ENCODE results near the gene CCL2. TPM values are rescaled to one million over a fixed set of nuclear protein-coding genes. Genes with fewer than 3 reads are reported as not detected.

CCL2 gene
- total and polyA plus RNA-seq, 2 experiments from 2014 or later, result 1.5 to 18.5 TPM

DNA sequence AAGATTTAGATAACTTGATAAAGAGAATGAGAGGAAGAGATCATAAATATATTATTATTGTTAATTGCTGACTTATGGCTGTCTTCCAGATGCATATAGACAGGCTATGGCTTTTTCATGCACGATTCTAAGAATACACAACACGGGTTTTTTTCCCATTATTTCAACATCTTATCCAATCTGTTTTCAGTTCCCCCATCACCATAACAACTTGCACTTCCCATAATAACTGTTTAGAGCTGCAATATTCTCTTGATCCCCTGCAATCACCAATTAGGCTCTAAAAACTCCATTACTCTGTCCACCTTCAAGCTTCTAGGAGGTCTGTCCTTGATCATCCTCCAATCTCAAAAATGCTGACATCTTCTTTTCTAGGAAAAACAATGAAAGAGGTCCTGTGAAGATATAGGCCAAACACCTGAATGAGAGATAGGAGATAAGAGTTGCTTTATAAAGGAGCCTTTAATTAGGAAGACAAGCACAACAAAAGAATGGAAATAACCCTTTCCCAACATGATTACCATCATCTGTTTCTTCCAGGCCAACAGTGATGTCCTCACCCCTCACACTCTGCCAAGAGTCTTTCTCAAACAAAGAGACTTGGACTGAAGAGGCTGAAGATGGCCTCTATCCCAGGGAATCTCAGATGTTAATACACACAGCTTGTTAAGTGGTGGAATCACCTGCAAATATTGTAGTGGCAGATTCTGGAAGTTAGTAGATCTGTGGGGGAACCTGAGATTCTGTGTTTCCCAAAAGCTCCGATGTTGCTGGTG lies 32.2 kb upstream of the CCL2 start (continued):
- TF ChIP-seq, protein P1, sequence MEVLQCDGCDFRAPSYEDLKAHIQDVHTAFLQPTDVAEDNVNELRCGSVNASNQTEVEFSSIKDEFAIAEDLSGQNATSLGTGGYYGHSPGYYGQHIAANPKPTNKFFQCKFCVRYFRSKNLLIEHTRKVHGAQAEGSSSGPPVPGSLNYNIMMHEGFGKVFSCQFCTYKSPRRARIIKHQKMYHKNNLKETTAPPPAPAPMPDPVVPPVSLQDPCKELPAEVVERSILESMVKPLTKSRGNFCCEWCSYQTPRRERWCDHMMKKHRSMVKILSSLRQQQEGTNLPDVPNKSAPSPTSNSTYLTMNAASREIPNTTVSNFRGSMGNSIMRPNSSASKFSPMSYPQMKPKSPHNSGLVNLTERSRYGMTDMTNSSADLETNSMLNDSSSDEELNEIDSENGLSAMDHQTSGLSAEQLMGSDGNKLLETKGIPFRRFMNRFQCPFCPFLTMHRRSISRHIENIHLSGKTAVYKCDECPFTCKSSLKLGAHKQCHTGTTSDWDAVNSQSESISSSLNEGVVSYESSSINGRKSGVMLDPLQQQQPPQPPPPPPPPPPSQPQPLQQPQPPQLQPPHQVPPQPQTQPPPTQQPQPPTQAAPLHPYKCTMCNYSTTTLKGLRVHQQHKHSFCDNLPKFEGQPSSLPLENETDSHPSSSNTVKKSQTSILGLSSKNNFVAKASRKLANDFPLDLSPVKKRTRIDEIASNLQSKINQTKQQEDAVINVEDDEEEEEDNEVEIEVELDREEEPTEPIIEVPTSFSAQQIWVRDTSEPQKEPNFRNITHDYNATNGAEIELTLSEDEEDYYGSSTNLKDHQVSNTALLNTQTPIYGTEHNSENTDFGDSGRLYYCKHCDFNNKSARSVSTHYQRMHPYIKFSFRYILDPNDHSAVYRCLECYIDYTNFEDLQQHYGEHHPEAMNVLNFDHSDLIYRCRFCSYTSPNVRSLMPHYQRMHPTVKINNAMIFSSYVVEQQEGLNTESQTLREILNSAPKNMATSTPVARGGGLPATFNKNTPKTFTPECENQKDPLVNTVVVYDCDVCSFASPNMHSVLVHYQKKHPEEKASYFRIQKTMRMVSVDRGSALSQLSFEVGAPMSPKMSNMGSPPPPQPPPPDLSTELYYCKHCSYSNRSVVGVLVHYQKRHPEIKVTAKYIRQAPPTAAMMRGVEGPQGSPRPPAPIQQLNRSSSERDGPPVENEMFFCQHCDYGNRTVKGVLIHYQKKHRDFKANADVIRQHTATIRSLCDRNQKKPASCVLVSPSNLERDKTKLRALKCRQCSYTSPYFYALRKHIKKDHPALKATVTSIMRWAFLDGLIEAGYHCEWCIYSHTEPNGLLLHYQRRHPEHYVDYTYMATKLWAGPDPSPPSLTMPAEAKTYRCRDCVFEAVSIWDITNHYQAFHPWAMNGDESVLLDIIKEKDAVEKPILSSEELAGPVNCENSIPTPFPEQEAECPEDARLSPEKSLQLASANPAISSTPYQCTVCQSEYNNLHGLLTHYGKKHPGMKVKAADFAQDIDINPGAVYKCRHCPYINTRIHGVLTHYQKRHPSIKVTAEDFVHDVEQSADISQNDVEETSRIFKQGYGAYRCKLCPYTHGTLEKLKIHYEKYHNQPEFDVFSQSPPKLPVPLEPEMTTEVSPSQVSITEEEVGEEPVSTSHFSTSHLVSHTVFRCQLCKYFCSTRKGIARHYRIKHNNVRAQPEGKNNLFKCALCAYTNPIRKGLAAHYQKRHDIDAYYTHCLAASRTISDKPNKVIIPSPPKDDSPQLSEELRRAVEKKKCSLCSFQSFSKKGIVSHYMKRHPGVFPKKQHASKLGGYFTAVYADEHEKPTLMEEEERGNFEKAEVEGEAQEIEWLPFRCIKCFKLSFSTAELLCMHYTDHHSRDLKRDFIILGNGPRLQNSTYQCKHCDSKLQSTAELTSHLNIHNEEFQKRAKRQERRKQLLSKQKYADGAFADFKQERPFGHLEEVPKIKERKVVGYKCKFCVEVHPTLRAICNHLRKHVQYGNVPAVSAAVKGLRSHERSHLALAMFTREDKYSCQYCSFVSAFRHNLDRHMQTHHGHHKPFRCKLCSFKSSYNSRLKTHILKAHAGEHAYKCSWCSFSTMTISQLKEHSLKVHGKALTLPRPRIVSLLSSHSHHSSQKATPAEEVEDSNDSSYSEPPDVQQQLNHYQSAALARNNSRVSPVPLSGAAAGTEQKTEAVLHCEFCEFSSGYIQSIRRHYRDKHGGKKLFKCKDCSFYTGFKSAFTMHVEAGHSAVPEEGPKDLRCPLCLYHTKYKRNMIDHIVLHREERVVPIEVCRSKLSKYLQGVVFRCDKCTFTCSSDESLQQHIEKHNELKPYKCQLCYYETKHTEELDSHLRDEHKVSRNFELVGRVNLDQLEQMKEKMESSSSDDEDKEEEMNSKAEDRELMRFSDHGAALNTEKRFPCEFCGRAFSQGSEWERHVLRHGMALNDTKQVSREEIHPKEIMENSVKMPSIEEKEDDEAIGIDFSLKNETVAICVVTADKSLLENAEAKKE (CRISPR knock-in tag; IDR thresholded peaks at IDR 0.05), result no peak
- TF ChIP-seq EZH2phosphoT487 (IDR thresholded peaks at IDR 0.05; ENCODE audit: unreplicated experiment), result no peak
- TF ChIP-seq ZNF331 (CRISPR knock-in tag; IDR thresholded peaks at IDR 0.05; ENCODE audit: low read depth), result no peak

DNA sequence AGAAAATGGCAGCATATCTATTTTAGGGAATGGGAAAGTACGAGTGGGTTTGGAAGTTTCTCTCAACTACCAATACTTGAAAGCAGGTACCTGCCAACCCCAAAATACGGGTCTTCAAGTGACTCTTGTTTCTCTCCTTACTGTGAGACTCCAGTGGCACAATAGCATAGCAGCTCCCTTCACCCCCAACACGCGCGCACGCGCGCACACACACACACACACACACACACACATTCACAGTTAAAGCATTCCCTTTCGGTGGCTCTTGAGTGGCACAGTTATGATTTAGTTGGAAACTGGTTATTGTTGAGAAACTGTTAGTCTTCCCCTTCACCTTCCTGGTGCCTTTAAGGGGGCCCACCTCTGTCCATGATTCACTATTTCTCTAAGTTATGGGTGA lies 30.0 kb upstream of the CCL2 start:
- Mint-ChIP-seq H3K4me3 (no peak overlapping the region), H3K4me1 (peaks cover 8% of the 10 kb centered on the region)
- TF ChIP-seq, protein P2, sequence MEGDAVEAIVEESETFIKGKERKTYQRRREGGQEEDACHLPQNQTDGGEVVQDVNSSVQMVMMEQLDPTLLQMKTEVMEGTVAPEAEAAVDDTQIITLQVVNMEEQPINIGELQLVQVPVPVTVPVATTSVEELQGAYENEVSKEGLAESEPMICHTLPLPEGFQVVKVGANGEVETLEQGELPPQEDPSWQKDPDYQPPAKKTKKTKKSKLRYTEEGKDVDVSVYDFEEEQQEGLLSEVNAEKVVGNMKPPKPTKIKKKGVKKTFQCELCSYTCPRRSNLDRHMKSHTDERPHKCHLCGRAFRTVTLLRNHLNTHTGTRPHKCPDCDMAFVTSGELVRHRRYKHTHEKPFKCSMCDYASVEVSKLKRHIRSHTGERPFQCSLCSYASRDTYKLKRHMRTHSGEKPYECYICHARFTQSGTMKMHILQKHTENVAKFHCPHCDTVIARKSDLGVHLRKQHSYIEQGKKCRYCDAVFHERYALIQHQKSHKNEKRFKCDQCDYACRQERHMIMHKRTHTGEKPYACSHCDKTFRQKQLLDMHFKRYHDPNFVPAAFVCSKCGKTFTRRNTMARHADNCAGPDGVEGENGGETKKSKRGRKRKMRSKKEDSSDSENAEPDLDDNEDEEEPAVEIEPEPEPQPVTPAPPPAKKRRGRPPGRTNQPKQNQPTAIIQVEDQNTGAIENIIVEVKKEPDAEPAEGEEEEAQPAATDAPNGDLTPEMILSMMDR (conservative IDR thresholded peaks at IDR 0.05; ENCODE audit: low read depth in 2 of 2), result no peak
- TF ChIP-seq, protein P3, sequence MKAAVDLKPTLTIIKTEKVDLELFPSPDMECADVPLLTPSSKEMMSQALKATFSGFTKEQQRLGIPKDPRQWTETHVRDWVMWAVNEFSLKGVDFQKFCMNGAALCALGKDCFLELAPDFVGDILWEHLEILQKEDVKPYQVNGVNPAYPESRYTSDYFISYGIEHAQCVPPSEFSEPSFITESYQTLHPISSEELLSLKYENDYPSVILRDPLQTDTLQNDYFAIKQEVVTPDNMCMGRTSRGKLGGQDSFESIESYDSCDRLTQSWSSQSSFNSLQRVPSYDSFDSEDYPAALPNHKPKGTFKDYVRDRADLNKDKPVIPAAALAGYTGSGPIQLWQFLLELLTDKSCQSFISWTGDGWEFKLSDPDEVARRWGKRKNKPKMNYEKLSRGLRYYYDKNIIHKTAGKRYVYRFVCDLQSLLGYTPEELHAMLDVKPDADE (IDR thresholded peaks at IDR 0.05), result no peak
- TF ChIP-seq POLR2AphosphoS5 (IDR thresholded peaks at IDR 0.05; ENCODE audit: low read depth) (no peak), ZNF331 (CRISPR knock-in tag; IDR thresholded peaks at IDR 0.05; ENCODE audit: low read depth) (no peak), CREB1 (CRISPR knock-in tag; IDR thresholded peaks at IDR 0.05; ENCODE audit: low read depth) (no peak), EZH2 (IDR thresholded peaks at IDR 0.05; ENCODE audit: low read depth, unreplicated experiment) (no peak), NANOG (IDR thresholded peaks at IDR 0.05; ENCODE audit: borderline replicate concordance) (no peak), EZH2phosphoT487 (IDR thresholded peaks at IDR 0.05; ENCODE audit: unreplicated experiment) (no peak), STAT1 (IDR thresholded peaks at IDR 0.05; ENCODE audit: unreplicated experiment) (no peak)
- TF ChIP-seq, protein P4, sequence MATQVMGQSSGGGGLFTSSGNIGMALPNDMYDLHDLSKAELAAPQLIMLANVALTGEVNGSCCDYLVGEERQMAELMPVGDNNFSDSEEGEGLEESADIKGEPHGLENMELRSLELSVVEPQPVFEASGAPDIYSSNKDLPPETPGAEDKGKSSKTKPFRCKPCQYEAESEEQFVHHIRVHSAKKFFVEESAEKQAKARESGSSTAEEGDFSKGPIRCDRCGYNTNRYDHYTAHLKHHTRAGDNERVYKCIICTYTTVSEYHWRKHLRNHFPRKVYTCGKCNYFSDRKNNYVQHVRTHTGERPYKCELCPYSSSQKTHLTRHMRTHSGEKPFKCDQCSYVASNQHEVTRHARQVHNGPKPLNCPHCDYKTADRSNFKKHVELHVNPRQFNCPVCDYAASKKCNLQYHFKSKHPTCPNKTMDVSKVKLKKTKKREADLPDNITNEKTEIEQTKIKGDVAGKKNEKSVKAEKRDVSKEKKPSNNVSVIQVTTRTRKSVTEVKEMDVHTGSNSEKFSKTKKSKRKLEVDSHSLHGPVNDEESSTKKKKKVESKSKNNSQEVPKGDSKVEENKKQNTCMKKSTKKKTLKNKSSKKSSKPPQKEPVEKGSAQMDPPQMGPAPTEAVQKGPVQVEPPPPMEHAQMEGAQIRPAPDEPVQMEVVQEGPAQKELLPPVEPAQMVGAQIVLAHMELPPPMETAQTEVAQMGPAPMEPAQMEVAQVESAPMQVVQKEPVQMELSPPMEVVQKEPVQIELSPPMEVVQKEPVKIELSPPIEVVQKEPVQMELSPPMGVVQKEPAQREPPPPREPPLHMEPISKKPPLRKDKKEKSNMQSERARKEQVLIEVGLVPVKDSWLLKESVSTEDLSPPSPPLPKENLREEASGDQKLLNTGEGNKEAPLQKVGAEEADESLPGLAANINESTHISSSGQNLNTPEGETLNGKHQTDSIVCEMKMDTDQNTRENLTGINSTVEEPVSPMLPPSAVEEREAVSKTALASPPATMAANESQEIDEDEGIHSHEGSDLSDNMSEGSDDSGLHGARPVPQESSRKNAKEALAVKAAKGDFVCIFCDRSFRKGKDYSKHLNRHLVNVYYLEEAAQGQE (IDR thresholded peaks at IDR 0.05; ENCODE audit: unreplicated experiment), result no peak

More for the DNA sequence above, 30.0 kb upstream of the CCL2 start:
- Mint-ChIP-seq H3K27me3 (ENCODE audit: insufficient read depth, low read depth, poor library complexity) (peaks cover 1% of the 10 kb centered on the region), H3K36me3 (ENCODE audit: low read depth) (peaks cover 9% of the 10 kb centered on the region; the same call in 2 of the 3 replicates), H3K9me3 (peaks cover 13% of the 10 kb centered on the region), H3K27ac (no peak overlapping the region)
- H3K4me2 ChIP-seq, result no peak overlapping the region
- no peaks in the 10 kb centered on the region for H3F3A ChIP-seq (replicated peaks; ENCODE audit: low read depth)
- no peaks in the 10 kb centered on the region for H3K27me3 ChIP-seq (ENCODE audit: insufficient read depth)
- H3K27ac ChIP-seq (ENCODE audit: low read depth), result no peak overlapping the region
- no peak for ATAC-seq
- H3K36me3 ChIP-seq (ENCODE audit: insufficient read depth), result no peaks in the 10 kb centered on the region
- peaks cover 19% of the 10 kb centered on the region; the same call in 1 of the 2 replicates for H3K9me2 ChIP-seq (ENCODE audit: insufficient read depth)
- no peaks in the 10 kb centered on the region for H4K20me1 ChIP-seq (replicated peaks; ENCODE audit: insufficient read depth)
- no peak overlapping the region for H3K4me3 ChIP-seq
- H3K4me1 ChIP-seq (ENCODE audit: insufficient read depth), result peaks cover 8% of the 10 kb centered on the region; the same call in 1 of the 2 replicates
- DNase-seq (ENCODE audit: low spot score), result no peak
- H3K79me2 ChIP-seq (replicated peaks; ENCODE audit: insufficient read depth), result no peaks in the 10 kb centered on the region
- H2AFZ ChIP-seq, result no peak overlapping the region

Measured in GM23338 (cell line).